ENCODE results near the gene AOC2.

DNA sequence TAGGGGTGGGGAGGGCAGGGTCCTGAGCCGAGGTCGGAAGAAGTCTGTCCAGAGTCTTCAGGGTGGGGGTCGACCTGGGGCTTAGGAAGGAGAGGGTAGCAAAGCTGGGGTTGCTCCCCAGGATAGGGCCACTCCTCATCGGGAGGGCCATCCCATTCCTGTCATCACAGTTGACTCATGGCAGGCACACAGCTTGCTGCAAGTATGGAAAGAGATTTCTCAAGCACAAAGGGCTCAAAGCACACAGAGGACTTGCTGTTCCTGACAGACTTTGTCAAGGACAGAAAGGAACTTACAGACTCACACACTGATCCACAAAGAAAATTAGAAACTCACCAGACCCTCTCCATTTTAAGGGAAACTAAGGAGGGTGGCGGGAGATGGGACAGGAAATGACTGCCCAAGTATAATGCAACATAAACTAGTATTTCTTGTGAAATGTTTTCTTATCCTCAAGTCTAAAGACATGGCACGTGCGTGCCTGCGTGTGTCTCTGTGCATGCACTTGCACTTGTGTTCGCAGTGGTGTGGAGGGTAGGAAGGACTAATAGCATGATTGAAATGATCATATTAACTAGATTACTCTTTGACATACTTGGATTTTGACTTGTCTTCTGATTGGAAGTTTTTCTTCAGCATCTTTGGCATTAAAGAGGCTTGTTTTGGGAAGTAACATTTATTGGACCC is 2.4 kb downstream of the AOC2 start:
- TF ChIP-seq, protein P1, sequence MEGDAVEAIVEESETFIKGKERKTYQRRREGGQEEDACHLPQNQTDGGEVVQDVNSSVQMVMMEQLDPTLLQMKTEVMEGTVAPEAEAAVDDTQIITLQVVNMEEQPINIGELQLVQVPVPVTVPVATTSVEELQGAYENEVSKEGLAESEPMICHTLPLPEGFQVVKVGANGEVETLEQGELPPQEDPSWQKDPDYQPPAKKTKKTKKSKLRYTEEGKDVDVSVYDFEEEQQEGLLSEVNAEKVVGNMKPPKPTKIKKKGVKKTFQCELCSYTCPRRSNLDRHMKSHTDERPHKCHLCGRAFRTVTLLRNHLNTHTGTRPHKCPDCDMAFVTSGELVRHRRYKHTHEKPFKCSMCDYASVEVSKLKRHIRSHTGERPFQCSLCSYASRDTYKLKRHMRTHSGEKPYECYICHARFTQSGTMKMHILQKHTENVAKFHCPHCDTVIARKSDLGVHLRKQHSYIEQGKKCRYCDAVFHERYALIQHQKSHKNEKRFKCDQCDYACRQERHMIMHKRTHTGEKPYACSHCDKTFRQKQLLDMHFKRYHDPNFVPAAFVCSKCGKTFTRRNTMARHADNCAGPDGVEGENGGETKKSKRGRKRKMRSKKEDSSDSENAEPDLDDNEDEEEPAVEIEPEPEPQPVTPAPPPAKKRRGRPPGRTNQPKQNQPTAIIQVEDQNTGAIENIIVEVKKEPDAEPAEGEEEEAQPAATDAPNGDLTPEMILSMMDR (IDR thresholded peaks at IDR 0.05) = no peak
- TF ChIP-seq YY1 (IDR thresholded peaks at IDR 0.05; ENCODE audit: low read depth) = no peak
- no peak for TF ChIP-seq MEF2A (IDR thresholded peaks at IDR 0.05; ENCODE audit: borderline replicate concordance, low read depth)
- TF ChIP-seq RXRA (IDR thresholded peaks at IDR 0.05; ENCODE audit: borderline replicate concordance, low read depth) = no peak
- no peak for TF ChIP-seq SMC3 (IDR thresholded peaks at IDR 0.05; ENCODE audit: low read depth, low read length)
- TF ChIP-seq, protein P2, sequence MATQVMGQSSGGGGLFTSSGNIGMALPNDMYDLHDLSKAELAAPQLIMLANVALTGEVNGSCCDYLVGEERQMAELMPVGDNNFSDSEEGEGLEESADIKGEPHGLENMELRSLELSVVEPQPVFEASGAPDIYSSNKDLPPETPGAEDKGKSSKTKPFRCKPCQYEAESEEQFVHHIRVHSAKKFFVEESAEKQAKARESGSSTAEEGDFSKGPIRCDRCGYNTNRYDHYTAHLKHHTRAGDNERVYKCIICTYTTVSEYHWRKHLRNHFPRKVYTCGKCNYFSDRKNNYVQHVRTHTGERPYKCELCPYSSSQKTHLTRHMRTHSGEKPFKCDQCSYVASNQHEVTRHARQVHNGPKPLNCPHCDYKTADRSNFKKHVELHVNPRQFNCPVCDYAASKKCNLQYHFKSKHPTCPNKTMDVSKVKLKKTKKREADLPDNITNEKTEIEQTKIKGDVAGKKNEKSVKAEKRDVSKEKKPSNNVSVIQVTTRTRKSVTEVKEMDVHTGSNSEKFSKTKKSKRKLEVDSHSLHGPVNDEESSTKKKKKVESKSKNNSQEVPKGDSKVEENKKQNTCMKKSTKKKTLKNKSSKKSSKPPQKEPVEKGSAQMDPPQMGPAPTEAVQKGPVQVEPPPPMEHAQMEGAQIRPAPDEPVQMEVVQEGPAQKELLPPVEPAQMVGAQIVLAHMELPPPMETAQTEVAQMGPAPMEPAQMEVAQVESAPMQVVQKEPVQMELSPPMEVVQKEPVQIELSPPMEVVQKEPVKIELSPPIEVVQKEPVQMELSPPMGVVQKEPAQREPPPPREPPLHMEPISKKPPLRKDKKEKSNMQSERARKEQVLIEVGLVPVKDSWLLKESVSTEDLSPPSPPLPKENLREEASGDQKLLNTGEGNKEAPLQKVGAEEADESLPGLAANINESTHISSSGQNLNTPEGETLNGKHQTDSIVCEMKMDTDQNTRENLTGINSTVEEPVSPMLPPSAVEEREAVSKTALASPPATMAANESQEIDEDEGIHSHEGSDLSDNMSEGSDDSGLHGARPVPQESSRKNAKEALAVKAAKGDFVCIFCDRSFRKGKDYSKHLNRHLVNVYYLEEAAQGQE (IDR thresholded peaks at IDR 0.05; ENCODE audit: low read depth, low read length) = no peak
- TF ChIP-seq, protein P3, sequence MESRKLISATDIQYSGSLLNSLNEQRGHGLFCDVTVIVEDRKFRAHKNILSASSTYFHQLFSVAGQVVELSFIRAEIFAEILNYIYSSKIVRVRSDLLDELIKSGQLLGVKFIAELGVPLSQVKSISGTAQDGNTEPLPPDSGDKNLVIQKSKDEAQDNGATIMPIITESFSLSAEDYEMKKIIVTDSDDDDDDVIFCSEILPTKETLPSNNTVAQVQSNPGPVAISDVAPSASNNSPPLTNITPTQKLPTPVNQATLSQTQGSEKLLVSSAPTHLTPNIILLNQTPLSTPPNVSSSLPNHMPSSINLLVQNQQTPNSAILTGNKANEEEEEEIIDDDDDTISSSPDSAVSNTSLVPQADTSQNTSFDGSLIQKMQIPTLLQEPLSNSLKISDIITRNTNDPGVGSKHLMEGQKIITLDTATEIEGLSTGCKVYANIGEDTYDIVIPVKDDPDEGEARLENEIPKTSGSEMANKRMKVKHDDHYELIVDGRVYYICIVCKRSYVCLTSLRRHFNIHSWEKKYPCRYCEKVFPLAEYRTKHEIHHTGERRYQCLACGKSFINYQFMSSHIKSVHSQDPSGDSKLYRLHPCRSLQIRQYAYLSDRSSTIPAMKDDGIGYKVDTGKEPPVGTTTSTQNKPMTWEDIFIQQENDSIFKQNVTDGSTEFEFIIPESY (IDR thresholded peaks at IDR 0.05; ENCODE audit: borderline replicate concordance, low read depth) = no peak
- no peak for TF ChIP-seq GATA2 (CRISPR knock-in tag; IDR thresholded peaks at IDR 0.05)
